AG09309 (cell line): ENCODE results near the gene LAMA5.

Experiments used
- DNase-seq: peaks from one replicate; pipeline ENCODE4 v3.0.0-alpha.2; 2010; ENCODE audit warnings: low read depth
- H3K4me3 ChIP-seq: 2 replicates; pipeline ENCODE4 v1.5.1; 2011; ENCODE audit warnings: mild to moderate bottlenecking, low read depth, low read length, moderate library complexity; ENCODE audit not compliant: control insufficient read depth
- CTCF ChIP-seq: IDR thresholded peaks from 2 replicates; pipeline ENCODE4 v1.5.1; 2011; ENCODE audit warnings: mild to moderate bottlenecking, low read depth, low read length, inconsistent platforms; ENCODE audit not compliant: insufficient read depth, control insufficient read depth; ENCODE audit errors: missing control alignments

The LAMA5 gene

GRCh38 chr20:62297449-62298227, 69.5 kb downstream of the LAMA5 start:
- H3K4me3 ChIP-seq = no peak overlapping the region
- DNase-seq = no peak
- no peak for TF ChIP-seq CTCF

DNA sequence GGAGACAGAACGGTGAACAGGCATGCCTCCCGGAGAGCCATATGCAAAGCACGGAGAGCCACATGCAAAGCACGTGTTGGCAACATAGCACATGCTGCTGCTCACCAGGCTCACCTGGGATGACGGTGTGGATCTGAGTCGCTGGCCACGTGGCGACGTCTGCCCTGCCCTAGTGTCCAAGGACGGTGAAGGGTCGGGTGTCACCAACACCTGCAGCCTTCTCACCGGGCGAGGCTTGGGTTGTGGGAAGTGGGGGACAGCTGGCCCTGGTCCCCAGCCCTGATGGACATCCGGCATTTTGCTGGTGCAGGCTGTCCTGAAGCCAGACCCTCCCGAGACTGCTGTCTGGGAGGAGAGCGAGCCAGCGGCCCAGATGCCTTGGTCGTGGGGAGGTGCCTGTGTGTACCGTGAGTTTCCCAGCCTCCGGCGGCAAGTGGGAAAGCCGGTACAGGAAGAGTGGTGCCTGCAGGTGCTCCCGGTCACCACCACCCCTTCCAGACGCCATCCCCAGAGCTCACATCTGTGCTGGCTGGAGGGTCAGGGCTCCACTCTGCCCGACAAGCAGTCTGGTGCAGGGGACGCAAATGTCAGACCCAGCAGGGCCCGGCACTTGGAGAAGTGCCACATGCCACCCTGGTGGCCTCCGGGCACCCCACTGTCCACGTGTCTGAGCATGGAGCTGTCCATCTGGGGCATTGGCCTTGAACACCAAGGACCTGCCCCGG, 70.2 kb downstream of the LAMA5 start:
- TF ChIP-seq CTCF = no peak
- no peak for DNase-seq

GRCh38 chr20:62294516-62294915, 72.6 kb downstream of the LAMA5 start:
- DNase-seq = no peak
- H3K4me3 ChIP-seq = no peak overlapping the region
- no peak for TF ChIP-seq CTCF

More for the DNA sequence above, 70.2 kb downstream of the LAMA5 start:
- H3K4me3 ChIP-seq = no peak overlapping the region

GRCh38 chr20:62293946-62294345, 73.2 kb downstream of the LAMA5 start:
- no peak for TF ChIP-seq CTCF
- no peak overlapping the region for H3K4me3 ChIP-seq
- DNase-seq = no peak

- no peak for DNase-seq
- no peak for TF ChIP-seq CTCF
- no peak overlapping the region for H3K4me3 ChIP-seq
Measured at GRCh38 chr20:62293111-62293784, 73.9 kb downstream of the LAMA5 start.

- no peak for DNase-seq
- no peak overlapping the region for H3K4me3 ChIP-seq
- TF ChIP-seq CTCF = no peak
Measured at GRCh38 chr20:62292108-62292507, 75.0 kb downstream of the LAMA5 start.
